Measurements from ENCODE around the gene CDC73. TPM values are rescaled to one million over a fixed set of nuclear protein-coding genes. Genes with fewer than 3 reads are reported as not detected.
"Not testable (repeated sequence)": the region's sequence is repeated elsewhere in the genome, so short reads cannot be mapped to it uniquely, and the experiment has no call there.

Gene CDC73
- total RNA-seq, 2 donors from 2014 or later, result 22.6 to 37.9 TPM

DNA sequence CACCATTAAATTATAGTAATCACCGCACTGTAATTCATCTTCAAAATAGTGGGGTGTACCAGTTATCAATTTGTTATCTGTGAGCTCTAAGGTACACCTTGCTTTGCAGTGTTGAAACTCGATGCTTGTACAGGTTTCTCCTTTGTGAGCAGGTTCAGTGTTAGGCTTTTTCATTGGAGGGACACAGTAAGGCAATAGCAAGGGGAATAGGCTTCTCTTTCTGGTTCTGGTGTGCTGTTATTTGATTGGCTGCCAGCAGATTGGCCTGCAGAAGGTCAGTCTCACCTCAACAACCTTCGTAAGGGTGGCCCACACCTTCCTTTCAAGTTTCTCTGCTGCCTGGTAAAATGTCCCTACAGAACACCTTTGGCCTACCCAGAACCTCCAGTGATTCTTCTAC, 140.8 kb downstream of the CDC73 start:
- H3K4me1 ChIP-seq, result peaks cover 11% of the 10 kb centered on the region
- no peak overlapping the region for H3K4me3 ChIP-seq
- no peak overlapping the region for H3K27ac ChIP-seq
- no peaks in the 10 kb centered on the region for H3K36me3 ChIP-seq (replicated peaks in 1 of 2; ENCODE audit: insufficient read depth in 1 of 2, low read depth in 2 of 2)
- intact Hi-C loops (cut with DNase I), result no loop called here
- DNase-seq, result no peak
- TF ChIP-seq POLR2A (IDR thresholded peaks at IDR 0.05), result no peak
- no peak for TF ChIP-seq CTCF (IDR thresholded peaks at IDR 0.05)
- H3K27me3 ChIP-seq, result no peaks in the 10 kb centered on the region
- ATAC-seq, result no peak
- H3K9me3 ChIP-seq, result no peaks in the 10 kb centered on the region
- 93 to 95% methylated on average over 3 of the region's 3 CpGs for WGBS, 2 donors

DNA sequence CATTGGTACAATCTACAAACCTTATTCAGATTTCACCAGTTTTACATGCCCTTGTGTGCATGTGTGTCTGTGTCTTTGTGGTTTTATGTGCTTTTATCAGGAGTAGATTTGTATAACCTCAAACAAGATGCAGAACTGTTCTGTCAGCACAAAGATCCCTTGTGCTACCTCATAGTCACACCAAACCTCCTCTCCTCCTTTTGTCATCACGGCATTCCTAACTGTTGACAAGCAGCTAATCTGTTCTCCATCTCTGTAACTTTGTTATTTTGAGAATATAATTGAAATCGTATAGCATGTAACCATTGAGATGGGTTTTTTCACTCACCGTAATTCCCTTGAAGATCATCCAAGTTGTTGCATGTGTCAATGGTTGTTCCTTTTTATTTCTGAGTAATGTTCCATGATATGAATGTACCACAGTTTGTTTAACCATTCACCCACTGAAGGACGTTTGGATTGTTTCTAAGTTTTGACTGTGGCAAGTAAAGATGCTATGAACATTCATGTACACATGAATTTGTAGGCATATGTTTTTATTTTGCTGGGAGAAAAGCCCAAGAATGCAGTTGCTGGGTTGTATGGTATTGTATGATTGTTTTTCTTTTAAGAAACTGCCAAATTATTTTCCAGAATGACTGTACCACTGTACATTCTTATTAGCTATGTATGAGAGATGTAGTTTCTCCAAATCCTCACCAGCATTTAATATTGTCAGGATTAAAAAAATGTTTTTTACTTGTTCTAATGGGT, 142.7 kb downstream of the CDC73 start:
- 81 to 82% methylated on average over 4 of the region's 4 CpGs for WGBS, 2 donors
- no peak for ATAC-seq
- intact Hi-C loops (cut with DNase I), result no loop called here

DNA sequence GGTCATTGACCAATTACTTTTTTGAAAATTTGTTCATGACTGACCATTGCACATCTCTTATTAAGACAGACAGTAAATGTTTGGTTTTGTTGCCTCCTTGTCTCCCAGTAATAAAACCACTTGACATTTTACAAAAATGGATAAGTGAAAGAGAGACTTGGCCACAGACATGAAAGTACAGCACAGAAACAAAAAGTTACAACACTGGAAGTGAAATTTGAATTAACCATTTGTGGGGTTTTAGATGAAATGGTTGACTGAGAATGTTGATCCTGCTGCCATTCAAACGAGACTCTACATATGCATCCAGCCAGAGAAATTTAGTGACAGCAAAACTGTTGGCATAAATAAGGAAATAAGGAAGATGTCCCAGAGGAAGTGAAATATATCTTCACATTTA, 143.9 kb downstream of the CDC73 start:
- intact Hi-C loops (cut with DNase I), result no loop called here
- no peak for DNase-seq

More for the DNA sequence above, 142.7 kb downstream of the CDC73 start:
- DNase-seq, result no peak
- Histone ChIP-seq H3K4me1 (peaks cover 11% of the 10 kb centered on the region), H3K27me3 (no peaks in the 10 kb centered on the region), H3K9me3 (no peaks in the 10 kb centered on the region), H3K4me3 (no peak overlapping the region), H3K27ac (no peak overlapping the region), H3K36me3 (replicated peaks in 1 of 2; ENCODE audit: insufficient read depth in 1 of 2, low read depth in 2 of 2) (no peaks in the 10 kb centered on the region)
- TF ChIP-seq CTCF (IDR thresholded peaks at IDR 0.05), result no peak
- TF ChIP-seq POLR2A (IDR thresholded peaks at IDR 0.05), result no peak

GRCh38 chr1:193266794-193267193, 145.0 kb downstream of the CDC73 start:
- DNase-seq; H3K4me1 ChIP-seq; H3K4me3 ChIP-seq; H3K27ac ChIP-seq; H3K9me3 ChIP-seq; intact Hi-C loops (cut with DNase I); H3K36me3 ChIP-seq (replicated peaks in 1 of 2; ENCODE audit: insufficient read depth in 1 of 2, low read depth in 2 of 2); H3K27me3 ChIP-seq; ATAC-seq: not testable (repeated sequence)
- 98 to 99% methylated on average over 7 of the region's 7 CpGs for WGBS, 2 donors

More for the DNA sequence above, 143.9 kb downstream of the CDC73 start:
- WGBS, 2 donors, result 91 to 97% methylated on average over 1 of the region's 1 CpG
- Histone ChIP-seq H3K9me3 (no peaks in the 10 kb centered on the region), H3K27me3 (no peaks in the 10 kb centered on the region), H3K4me1 (peaks cover 4% of the 10 kb centered on the region), H3K36me3 (replicated peaks in 1 of 2; ENCODE audit: insufficient read depth in 1 of 2, low read depth in 2 of 2) (no peaks in the 10 kb centered on the region), H3K27ac (no peak overlapping the region), H3K4me3 (no peak overlapping the region)
- TF ChIP-seq CTCF (IDR thresholded peaks at IDR 0.05) (no peak), POLR2A (IDR thresholded peaks at IDR 0.05) (no peak)
- no peak for ATAC-seq

DNA sequence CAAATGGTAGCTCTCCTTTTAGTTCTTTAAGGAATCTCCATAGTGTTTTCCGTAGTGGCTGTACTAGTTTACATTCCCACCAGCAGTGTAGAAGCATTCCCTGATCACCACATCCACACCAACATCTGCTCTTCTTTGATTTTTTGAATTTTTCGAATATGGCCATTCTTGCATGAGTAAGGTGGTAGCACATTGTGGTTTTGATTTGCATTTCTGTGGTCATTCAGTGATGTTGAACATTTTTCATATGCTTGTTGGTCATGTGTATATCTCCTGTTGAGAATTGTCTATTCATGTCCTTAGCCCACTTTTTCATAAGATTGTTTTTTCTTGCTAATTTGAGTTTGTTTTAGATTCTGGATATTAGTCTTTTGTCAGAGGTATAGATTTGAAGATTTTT, 149.2 kb downstream of the CDC73 start:
- DNase-seq (no peak), ATAC-seq (no peak)
- no peaks in the 10 kb centered on the region for H3K36me3 ChIP-seq (replicated peaks in 1 of 2; ENCODE audit: insufficient read depth in 1 of 2, low read depth in 2 of 2)
- no peak for TF ChIP-seq POLR2A (IDR thresholded peaks at IDR 0.05)
- TF ChIP-seq CTCF (IDR thresholded peaks at IDR 0.05), result no peak
- 83 to 89% methylated on average over 2 of the region's 2 CpGs for WGBS, 2 donors
- no peaks in the 10 kb centered on the region for H3K9me3 ChIP-seq
- no peaks in the 10 kb centered on the region for H3K4me1 ChIP-seq
- H3K27ac ChIP-seq, result no peak overlapping the region
- H3K4me3 ChIP-seq, result no peak overlapping the region
- intact Hi-C loops (cut with DNase I), result no loop called here
- no peaks in the 10 kb centered on the region for H3K27me3 ChIP-seq

Data from body of pancreas (tissue), 4 donors.